Gastroesophageal sphincter (tissue), 4 donors: ENCODE measurements around the gene EMCN. TPM values are rescaled to one million over a fixed set of nuclear protein-coding genes. Genes with fewer than 3 reads are reported as not detected.
"Not testable (repeated sequence)": the region's sequence is repeated elsewhere in the genome, so short reads cannot be mapped to it uniquely, and the experiment has no call there.

ENCODE experiments used
- ATAC-seq: fragments of 150-250 bp; one replicate; pipeline ENCODE4 v1.9.1; 2016; ENCODE audit warnings: mild to moderate bottlenecking, moderate library complexity
- H3K27ac ChIP-seq, 4 donors: fragments of 200-600 bp; sonication (generic) in 3 of 4; 1 replicate in 3 of 4; 2 replicates in 1 of 4; pipeline ENCODE4 v1.5.1; 2016 to 2019
- H3K27me3 ChIP-seq: fragments of 200-600 bp; sonication (generic); one replicate; pipeline ENCODE4 v1.5.1; 2019
- H3K36me3 ChIP-seq, 2 donors: fragments of 200-600 bp; sonication (generic); one replicate each; pipeline ENCODE4 v1.5.1; 2019; ENCODE audit warnings: control low read depth in 1 of 2
- H3K4me1 ChIP-seq, 3 donors: fragments of 200-600 bp; sonication (generic); 1 replicate in 2 of 3; 2 replicates in 1 of 3; pipeline ENCODE4 v1.5.1; 2016 to 2019; ENCODE audit warnings: control low read depth in 2 of 3
- H3K4me3 ChIP-seq, 2 donors: fragments of 200-600 bp; sonication (generic); one replicate each; pipeline ENCODE4 v1.5.1; 2019; ENCODE audit warnings: mild to moderate bottlenecking in 1 of 2, moderate library complexity in 1 of 2
- H3K9me3 ChIP-seq, 3 donors: fragments of 200-600 bp; sonication (generic); one replicate each; pipeline ENCODE4 v1.5.1; 2017 to 2019; ENCODE audit warnings: control low read depth in 2 of 3
- EP300 ChIP-seq: sonication (generic); formaldehyde crosslinking; IDR thresholded peaks from one replicate; pipeline ENCODE4 v1.6.1; 2017; ENCODE audit warnings: antibody characterized with exemption, mild to moderate bottlenecking
- POLR2A ChIP-seq, 2 donors: fragments of 450-650 bp; IDR thresholded peaks; one replicate each; pipeline ENCODE4 v1.6.1; 2017; ENCODE audit warnings: antibody characterized with exemption in 2 of 2, mild to moderate bottlenecking in 2 of 2, moderate library complexity in 1 of 2
- POLR2AphosphoS5 ChIP-seq: sonication (generic); formaldehyde crosslinking; IDR thresholded peaks from one replicate; pipeline ENCODE4 v1.6.1; 2017; ENCODE audit warnings: antibody characterized with exemption
- WGBS, 2 donors: methylation state at CpG; one replicate each; pipeline ENCODE4 v1.1.5; 2018; ENCODE audit warnings: low coverage in 1 of 2; 5-methylcytosine and 5-hydroxymethylcytosine counted together
- total RNA-seq, 4 donors: library from RNA; depleted of rRNA; stranded (reverse); fragments of >200 nt; gene quantifications; one replicate each; pipeline ENCODE4 v1.1.0, GENCODE V29; 2016
- TF ChIP-seq, protein P1 (sequence below), 4 experiments: fragments of 200-600 bp in 2 of 4; fragments of 450-650 bp in 2 of 4; sonication (generic) in 1 of 4; IDR thresholded peaks; one replicate each; pipeline ENCODE4 v1.5.1; 2017 to 2019; ENCODE audit warnings: antibody characterized with exemption in 4 of 4, mild to moderate bottlenecking in 2 of 4, moderate library complexity in 2 of 4

The EMCN gene
- total RNA-seq, 4 donors from 2014 or later = 5.3 to 26.8 (median 23.1) TPM

DNA sequence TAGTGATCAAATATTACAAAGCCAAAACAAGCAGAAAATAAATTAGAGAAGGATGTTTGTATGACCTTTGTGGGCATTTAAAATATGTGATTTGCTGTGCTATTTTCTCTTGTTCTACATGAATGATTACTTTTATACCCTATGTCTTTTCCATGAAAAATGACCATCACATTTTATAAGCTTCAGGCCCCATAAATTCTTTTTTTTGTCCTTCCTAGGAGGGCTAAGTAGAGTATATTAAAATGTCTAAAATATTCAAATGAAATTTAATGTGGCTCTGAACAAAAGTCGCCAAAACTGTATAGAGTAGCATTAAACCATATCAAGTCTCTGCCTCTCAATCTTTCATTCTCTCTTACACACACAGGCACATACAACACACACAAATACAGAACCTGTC lies 15.9 kb upstream of the EMCN start:
- no peaks in the 10 kb centered on the region for H3K36me3 ChIP-seq
- ATAC-seq = no peak
- peaks cover 0 to 18% (median 0%) of the 10 kb centered on the region in 3 donors for H3K9me3 ChIP-seq
- no peaks in the 10 kb centered on the region for H3K27me3 ChIP-seq
- H3K4me1 ChIP-seq = no peaks in the 10 kb centered on the region
- 73 to 88% methylated on average over 1 of the region's 1 CpG for WGBS, 2 donors
- H3K4me3 ChIP-seq = no peak overlapping the region
- TF ChIP-seq EP300 (no peak), POLR2A (IDR thresholded peaks at IDR 0.05) (no peak), POLR2AphosphoS5 (no peak)
- TF ChIP-seq, protein P1, sequence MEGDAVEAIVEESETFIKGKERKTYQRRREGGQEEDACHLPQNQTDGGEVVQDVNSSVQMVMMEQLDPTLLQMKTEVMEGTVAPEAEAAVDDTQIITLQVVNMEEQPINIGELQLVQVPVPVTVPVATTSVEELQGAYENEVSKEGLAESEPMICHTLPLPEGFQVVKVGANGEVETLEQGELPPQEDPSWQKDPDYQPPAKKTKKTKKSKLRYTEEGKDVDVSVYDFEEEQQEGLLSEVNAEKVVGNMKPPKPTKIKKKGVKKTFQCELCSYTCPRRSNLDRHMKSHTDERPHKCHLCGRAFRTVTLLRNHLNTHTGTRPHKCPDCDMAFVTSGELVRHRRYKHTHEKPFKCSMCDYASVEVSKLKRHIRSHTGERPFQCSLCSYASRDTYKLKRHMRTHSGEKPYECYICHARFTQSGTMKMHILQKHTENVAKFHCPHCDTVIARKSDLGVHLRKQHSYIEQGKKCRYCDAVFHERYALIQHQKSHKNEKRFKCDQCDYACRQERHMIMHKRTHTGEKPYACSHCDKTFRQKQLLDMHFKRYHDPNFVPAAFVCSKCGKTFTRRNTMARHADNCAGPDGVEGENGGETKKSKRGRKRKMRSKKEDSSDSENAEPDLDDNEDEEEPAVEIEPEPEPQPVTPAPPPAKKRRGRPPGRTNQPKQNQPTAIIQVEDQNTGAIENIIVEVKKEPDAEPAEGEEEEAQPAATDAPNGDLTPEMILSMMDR (IDR thresholded peaks at IDR 0.05) = no peak
- no peak overlapping the region for H3K27ac ChIP-seq

GRCh38 chr4:100530161-100530560 lies 12.3 kb upstream of the EMCN start:
- not testable (repeated sequence) for H3K27me3 ChIP-seq, H3K4me3 ChIP-seq, ATAC-seq, H3K4me1 ChIP-seq, H3K36me3 ChIP-seq, H3K27ac ChIP-seq
- 92 to 93% methylated on average over 2 to 4 of the region's 4 CpGs for WGBS, 2 donors
- H3K9me3 ChIP-seq = peaks cover 0 to 15% (median 0%) of the 10 kb centered on the region in 3 donors

- H3K36me3 ChIP-seq = no peaks in the 10 kb centered on the region
- peaks cover 0 to 15% (median 0%) of the 10 kb centered on the region in 3 donors for H3K9me3 ChIP-seq
- H3K4me1 ChIP-seq = no peaks in the 10 kb centered on the region
- no peaks in the 10 kb centered on the region for H3K27me3 ChIP-seq
- no peak overlapping the region for H3K4me3 ChIP-seq
- H3K27ac ChIP-seq = no peak overlapping the region
- no peak for ATAC-seq
- TF ChIP-seq POLR2AphosphoS5 (no peak), EP300 (no peak), POLR2A (IDR thresholded peaks at IDR 0.05) (no peak)
- TF ChIP-seq, protein P1 (IDR thresholded peaks at IDR 0.05) = no peak
- 20 to 77% methylated on average over 1 of the region's 1 CpG for WGBS, 2 donors
Observed at GRCh38 chr4:100525686-100526085, 7.9 kb upstream of the EMCN start.

GRCh38 chr4:100519205-100519604 lies 1.4 kb upstream of the EMCN start:
- no peak overlapping the region for H3K27ac ChIP-seq
- TF ChIP-seq POLR2A (IDR thresholded peaks at IDR 0.05) (no peak), POLR2AphosphoS5 (no peak), EP300 (no peak)
- TF ChIP-seq, protein P1 (IDR thresholded peaks at IDR 0.05) = no peak
- no peaks in the 10 kb centered on the region for H3K27me3 ChIP-seq
- no peaks in the 10 kb centered on the region for H3K36me3 ChIP-seq
- ATAC-seq = no peak
- no peaks in the 10 kb centered on the region for H3K9me3 ChIP-seq
- no peak overlapping the region for H3K4me3 ChIP-seq
- WGBS, 2 donors = 43 to 61% methylated on average over 2 of the region's 2 CpGs
- H3K4me1 ChIP-seq = no peaks in the 10 kb centered on the region

DNA sequence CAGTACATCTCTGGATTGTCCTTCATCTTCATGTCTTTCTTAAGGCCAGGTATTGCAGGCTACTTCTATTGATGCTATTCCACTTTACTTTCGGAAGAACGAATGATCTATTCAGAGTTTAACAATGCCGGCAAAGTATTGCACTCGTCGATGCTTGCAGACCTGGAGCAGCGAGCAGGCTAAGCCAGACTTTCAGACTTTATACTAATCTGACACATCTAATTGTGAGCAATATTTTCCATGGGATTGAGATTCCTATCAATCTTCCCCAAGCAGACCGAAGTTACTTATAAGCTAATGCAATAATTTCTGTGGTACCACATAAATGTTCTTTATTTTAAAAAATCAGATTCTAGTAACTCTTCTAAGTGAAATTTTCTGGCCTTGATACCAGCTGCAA lies 1.6 kb downstream of the EMCN start:
- H3K27ac ChIP-seq = peak overlapping the region in 1 of 4 donors; percentile 41
- H3K4me1 ChIP-seq = no peaks in the 10 kb centered on the region
- H3K4me3 ChIP-seq = peak overlapping the region; percentile 25 to 35
- no peak for ATAC-seq
- WGBS, 2 donors = 45 to 70% methylated on average over 7 of the region's 7 CpGs
- no peaks in the 10 kb centered on the region for H3K27me3 ChIP-seq
- H3K9me3 ChIP-seq = no peaks in the 10 kb centered on the region
- no peak for TF ChIP-seq POLR2A (IDR thresholded peaks at IDR 0.05)
- no peak for TF ChIP-seq EP300
- no peak for TF ChIP-seq POLR2AphosphoS5
- TF ChIP-seq, protein P1 (IDR thresholded peaks at IDR 0.05) = no peak
- no peaks in the 10 kb centered on the region for H3K36me3 ChIP-seq
